Raji (cell line): ENCODE measurements around the gene GPR155.

Experiments used
- POLR2A ChIP-seq: IDR thresholded peaks from 2 replicates; pipeline ENCODE4 v1.6.1; 2011; ENCODE audit warnings: low read depth, low read length, control low read depth; ENCODE audit not compliant: insufficient read depth

The GPR155 gene

DNA sequence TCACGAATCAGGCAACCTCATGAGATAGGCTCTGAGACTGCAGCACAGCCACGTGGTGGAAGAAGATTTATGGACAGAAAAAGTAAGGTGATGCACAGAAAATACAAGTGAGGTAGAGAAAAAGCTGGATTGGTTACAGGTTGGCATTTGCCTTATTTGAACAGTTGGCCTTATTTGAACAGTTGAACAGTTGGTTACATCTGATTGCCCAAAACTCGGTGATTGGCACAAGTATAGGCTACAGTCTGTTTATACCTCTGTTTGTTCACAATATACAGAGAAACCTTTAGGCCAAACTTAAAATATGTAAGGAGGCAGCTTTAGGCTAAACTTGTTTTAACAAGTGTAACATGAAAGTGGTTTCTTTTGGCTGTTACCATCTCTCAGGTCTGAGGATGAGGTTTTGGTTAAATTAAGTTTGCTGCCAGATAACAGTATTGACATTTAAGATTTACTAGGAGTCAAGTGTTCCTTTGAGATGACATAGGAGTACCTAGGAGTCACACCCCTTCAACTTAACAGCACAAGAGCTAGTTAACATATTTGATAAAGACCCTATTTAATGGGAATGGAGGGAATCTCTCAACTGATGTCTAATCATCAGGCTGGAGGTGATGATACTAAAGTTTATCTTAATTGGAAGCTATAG lies 16.5 kb upstream of the GPR155 start:
- no peak for TF ChIP-seq POLR2A

DNA sequence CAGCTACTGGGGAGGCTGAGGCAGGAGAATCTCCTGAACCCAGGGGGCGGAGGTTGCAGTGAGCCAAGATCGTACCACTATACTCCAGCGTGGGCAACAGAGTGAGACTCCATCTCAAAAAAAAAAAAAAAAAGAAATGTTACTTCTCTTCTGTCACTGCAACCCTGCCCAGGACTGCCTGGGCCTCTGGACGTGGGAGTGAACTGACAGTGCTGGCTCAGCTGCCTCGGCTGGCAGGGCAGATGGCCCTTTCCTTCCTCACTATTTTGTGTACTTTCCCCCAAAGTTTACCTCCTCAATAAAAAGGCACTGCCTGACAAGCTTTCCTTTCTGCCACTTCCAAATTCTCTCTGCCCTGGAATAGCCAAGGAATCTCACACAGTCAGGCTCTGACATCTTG lies 12.5 kb upstream of the GPR155 start:
- no peak for TF ChIP-seq POLR2A

DNA sequence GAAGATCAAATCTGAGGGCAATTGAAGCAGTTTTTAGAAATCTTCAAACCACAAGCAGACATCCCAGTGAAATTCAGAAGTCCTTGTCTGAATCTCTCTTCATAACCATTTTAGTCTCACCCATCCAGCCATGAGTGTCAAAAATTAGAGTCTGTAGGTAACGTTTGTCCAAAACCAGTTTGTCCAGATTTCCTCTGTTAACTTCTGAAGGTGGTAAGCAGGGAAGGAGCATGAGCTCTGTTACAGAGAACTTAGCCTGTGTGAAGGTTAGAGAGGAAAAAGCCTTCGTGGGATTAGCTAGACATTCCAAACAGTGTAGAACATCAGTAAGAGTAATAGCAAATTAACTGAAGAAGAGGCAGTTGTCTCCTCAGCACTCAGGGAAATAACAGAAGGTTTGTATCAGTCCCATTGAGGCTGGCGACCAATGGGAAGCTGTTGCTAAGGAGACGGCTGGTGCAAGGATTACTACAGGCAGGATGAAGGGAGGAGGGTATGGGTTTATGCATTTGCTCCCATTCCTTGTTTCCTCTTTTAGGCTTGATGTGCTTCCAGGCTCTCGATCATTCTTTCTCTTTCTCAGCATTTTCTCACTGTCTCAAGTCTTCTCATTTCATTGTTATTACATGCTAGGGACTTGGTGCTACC lies 8.7 kb upstream of the GPR155 start:
- TF ChIP-seq POLR2A = no peak

- TF ChIP-seq POLR2A = no peak
These were observed 6.9 kb upstream of the GPR155 start for GRCh38 chr2:174493549-174494331.

GRCh38 chr2:174492963-174493431 lies 6.2 kb upstream of the GPR155 start:
- TF ChIP-seq POLR2A = no peak

DNA sequence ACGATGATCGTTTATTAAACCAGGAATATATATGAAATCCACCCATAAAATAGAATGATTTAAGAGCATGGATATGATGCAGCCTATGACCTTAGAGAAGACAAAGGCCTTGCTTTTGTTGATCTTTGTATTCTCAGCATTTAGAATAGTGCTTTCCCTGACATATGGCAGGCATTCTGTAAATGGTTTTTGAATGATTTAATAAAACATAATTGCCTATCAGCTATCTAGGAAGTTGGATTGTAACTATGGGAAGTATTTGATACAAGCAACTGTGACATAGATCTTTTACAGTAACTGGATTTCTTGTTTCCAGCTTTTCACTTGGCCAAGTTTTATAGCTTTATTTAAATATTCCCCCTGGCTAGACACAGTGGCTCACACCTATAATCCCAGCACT lies 5.1 kb upstream of the GPR155 start:
- no peak for TF ChIP-seq POLR2A

DNA sequence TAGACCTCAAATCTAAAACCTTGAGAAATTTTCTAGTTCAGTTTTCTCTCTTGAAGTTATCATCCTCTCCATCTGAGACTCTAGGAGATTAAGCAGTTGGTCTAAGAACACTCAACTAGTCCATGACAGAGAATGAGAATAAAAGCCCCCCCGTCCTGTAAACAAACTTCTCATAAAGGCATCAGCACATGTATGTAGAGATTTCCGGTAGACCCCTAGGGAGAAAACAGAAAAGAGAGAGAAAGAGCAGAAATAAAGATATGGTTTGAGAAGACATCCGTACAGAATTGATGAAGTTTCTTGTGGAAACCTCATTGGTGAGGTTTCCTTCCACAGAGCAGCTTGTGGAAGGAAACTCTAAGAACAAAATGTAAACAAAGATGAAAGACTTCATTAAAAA lies 3.2 kb upstream of the GPR155 start:
- TF ChIP-seq POLR2A = no peak

GRCh38 chr2:174487820-174488162 lies 962 bp upstream of the GPR155 start:
- TF ChIP-seq POLR2A = no peak

- peak; percentile 57 for TF ChIP-seq POLR2A
These were observed 435 bp upstream of the GPR155 start for GRCh38 chr2:174487108-174487819.

DNA sequence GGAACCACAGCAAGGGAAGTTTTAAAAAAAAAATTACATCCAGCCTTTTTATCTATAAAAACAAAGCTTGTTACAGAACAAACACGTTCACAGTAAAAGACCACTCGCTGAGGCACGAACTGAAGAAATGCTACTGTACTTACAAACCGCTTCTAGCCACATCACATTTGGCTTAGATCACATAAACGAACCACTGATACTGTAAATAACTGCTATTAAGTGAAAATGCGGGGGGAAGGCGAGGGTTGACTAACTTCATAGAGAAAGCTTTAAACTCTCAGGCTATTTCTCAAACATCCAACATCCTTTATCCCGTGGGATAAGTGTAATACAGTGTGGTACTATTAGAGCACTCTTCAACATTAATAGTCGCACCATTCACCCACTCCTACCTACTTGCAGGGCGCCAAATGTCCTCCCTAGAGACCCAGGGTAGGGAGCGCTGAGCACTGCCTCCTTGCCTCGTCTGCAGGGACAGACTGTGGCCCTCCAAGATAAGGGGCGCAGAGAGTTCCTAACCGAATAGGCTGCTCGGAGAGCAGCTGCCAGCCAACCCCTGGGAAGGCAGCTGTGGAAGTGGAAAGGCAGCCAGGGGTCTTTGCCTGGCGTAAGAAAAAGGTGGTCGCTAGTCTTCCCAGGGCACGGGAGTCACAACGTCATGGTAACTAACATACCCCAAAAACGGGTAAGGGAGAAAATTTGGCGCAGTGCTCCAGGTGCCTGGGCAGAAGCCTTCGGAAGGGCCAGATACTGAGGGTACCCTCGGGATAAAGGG lies 854 bp downstream of the GPR155 start:
- TF ChIP-seq POLR2A = no peak

GRCh38 chr2:174484573-174484972 lies 2.3 kb downstream of the GPR155 start:
- TF ChIP-seq POLR2A = no peak

DNA sequence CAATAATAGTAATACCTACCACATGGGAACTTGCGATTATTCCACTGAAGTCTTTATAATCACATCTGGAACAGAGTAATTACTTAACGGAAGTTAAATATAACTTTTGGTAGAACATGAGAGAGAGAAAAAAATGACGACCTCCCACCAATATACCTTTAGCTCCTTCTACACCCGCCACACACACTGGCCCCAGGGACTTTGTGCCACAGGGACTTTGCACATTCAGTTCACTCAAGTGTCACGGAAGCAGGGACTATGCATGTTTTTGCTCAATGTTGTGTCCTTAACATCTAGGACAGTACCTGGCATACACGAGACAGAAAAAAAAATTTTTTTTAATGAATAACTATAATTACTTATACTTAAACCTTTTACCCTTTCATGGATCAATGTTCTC lies 4.0 kb downstream of the GPR155 start:
- no peak for TF ChIP-seq POLR2A

- TF ChIP-seq POLR2A = no peak
These were observed 9.1 kb downstream of the GPR155 start for GRCh38 chr2:174477759-174478158.

GRCh38 chr2:174473796-174474195 lies 13.0 kb downstream of the GPR155 start:
- no peak for TF ChIP-seq POLR2A

- no peak for TF ChIP-seq POLR2A
These were observed 21.5 kb downstream of the GPR155 start for GRCh38 chr2:174465327-174465726.
